Measurements from ENCODE around the gene TMED9. TPM values are rescaled to one million over a fixed set of nuclear protein-coding genes. Genes with fewer than 3 reads are reported as not detected.

Gene TMED9
- total and polyA plus RNA-seq, 9 of the 15 experiments (the other 6 are each of a cell fraction or from before 2014, with no cell fraction given), result 43.7 to 301 (median 90.0) TPM

- TF ChIP-seq CUX1 (CRISPR knock-in tag; IDR thresholded peaks at IDR 0.05) (no peak), SIX5 (IDR thresholded peaks at IDR 0.05; ENCODE audit: borderline replicate concordance in 1 of 2, insufficient read depth in 1 of 2, low read depth in 1 of 2, low read length in 2 of 2) (no peak), SRSF7 (optimal IDR thresholded peaks at IDR 0.05; ENCODE audit: low read depth, low read length) (no peak), ZBTB43 (CRISPR knock-in tag; IDR thresholded peaks at IDR 0.05) (no peak), MCM3 (IDR thresholded peaks at IDR 0.05) (no peak), EP300 (IDR thresholded peaks at IDR 0.05; ENCODE audit: low read length) (peak; percentile 53), ZNF740 (CRISPR knock-in tag; IDR thresholded peaks at IDR 0.05) (no peak), ZNF740 (tag; IDR thresholded peaks at IDR 0.05) (no peak), FOXA1 (IDR thresholded peaks at IDR 0.05; ENCODE audit: borderline replicate concordance) (no peak), FOXJ2 (tag; IDR thresholded peaks at IDR 0.05) (peak; percentile 68; the same call in 1 of the 2 replicates), SOX6 (IDR thresholded peaks at IDR 0.05) (peak; percentile 55; the same call in 1 of the 2 replicates), FOXP4 (CRISPR knock-in tag; IDR thresholded peaks at IDR 0.05; ENCODE audit: borderline replicate concordance) (no peak), AFF4 (CRISPR knock-in tag; IDR thresholded peaks at IDR 0.05) (no peak), PRMT5 (CRISPR knock-in tag; IDR thresholded peaks at IDR 0.05) (no peak)
Measured at GRCh38 chr5:177557041-177557647, 34.9 kb upstream of the TMED9 start (continued).

Measured in K562 (cell line).